GM03348 (cell line): Measurements from ENCODE around the gene STK11IP.
A peak's percentile ranks its signal among the peaks of the same experiment; 100 is the strongest.
"Not testable (repeated sequence)": the region's sequence is repeated elsewhere in the genome, so short reads cannot be mapped to it uniquely, and the experiment has no call there.

Source experiments
- DNase-seq: peaks from one replicate; pipeline ENCODE4 v3.0.0; 2012; ENCODE audit warnings: low spot score

STK11IP gene

GRCh38 chr2:219634951-219635751, 37.5 kb downstream of the STK11IP start:
- DNase-seq = no peak

GRCh38 chr2:219636144-219636915, 38.7 kb downstream of the STK11IP start:
- DNase-seq = no peak

GRCh38 chr2:219636941-219637841, 39.5 kb downstream of the STK11IP start:
- DNase-seq = no peak

GRCh38 chr2:219637842-219638185, 40.2 kb downstream of the STK11IP start:
- DNase-seq = no peak

DNA sequence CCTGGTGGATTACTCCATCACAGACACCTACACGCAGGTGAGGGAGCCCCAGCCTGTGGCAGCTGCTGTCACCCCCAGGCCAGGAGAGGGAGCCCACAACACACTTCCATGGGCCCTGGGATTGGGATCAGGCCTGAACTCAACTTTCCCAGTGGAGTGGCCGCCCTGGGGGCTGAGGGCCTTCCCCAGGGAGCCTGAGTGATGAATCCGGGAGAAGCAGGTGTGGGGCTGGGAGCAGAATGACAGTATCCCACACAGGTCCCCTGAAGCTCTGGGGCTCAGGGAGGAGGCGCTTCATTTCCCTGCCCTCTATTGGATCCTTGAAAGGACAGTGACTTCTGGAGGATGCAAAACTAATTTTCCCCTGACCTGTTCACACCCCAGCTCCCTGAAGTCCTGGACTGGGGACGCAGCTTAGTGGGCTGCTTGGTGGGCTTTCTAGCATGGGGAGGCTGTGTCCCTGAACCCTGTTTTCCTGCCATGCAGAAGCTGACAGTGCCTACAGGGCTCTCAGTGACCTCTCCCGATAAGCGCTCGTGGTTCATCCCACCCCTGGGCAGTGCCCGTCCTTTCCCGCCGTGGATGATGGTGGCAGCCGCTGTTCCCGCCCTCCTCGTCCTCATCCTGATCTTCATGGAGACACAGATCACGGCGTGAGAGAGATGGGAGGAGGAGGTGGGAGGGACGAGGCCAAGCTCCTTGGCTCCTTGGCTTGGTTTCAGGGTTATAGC, 40.7 kb downstream of the STK11IP start:
- DNase-seq = no peak

- peak; percentile 72 for DNase-seq
Observed at GRCh38 chr2:219638948-219639755, 41.5 kb downstream of the STK11IP start.

DNA sequence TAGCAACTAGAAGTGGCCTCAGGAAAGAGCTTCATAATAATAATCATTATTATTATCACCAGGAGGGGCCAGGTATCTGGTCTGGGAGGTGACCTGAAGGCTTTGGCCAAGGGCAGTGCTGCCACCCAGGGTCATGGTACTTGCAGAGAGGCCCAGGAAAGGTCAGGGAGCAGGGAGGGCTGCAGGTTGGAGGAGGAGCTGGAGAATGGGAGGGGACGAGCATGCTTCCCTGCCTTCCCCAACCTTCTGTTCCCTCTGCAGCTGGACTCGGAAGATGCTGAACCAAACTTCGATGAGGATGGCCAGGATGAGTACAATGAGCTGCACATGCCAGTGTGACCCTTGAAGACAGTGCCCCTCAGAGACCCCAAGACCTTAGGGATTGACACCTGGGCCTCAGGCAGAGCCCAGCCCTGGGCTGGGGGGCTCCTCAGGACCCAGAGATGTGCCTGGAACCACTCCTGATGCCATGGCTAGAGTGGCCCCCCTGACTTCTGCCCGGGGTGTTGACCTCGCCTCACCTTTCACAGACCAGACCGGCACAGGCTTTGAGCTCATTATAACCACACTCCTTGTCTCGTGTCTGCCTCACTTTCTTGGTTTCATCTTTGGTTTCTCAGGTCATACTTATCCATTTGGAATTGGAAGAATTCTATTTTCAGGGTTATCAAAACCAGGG, 43.9 kb downstream of the STK11IP start:
- no peak for DNase-seq

GRCh38 chr2:219642069-219642454, 44.4 kb downstream of the STK11IP start:
- no peak for DNase-seq

DNA sequence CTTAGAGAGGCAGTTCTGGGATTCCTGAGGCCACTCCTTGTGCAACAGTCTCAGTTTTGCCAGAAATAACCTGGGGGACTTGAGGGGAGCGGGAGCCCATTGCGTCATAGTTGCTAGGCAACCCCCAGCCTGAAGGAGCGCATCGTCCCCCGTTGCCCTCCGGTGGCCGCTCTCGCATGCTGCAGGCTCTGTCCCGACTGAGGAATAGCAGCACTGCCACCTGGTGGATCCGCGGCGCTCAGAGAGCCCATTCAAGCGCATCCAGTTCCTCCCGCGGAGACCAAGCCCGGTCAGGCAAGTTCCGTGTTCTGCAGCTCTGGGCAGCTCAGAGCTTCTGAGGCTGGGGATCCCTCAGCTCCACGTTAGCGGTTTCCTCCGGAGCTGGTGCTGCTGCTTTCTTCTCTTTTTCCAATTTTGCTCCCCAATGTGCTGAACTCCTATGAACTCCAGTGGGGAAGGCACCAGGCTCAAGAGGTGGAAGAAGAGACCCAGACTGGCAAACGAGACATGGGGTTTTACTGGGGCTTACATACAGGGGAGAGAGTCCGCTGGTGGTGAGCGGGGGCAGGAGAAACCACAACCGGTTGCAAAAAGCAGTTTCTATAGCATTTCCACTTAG, 44.9 kb downstream of the STK11IP start:
- peak; percentile 98 for DNase-seq

DNA sequence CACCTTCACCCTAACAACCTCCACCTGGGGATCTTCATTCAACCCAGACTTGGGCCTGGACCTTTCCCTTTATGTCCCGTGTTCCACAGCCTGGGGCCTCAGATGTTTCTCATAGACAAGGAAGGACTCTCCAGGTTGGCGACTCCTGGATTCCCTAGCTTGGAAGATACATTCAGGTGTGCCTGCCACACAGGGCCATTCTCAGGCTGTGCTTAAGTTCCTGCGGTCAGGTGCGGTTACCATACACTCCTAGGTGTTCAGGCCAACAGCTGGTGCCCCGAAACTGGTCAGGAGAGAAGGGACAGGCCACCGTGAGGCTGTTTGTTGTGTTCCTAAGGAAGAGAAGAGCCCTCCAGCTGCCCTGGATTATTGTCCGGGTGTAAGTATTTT, 45.4 kb downstream of the STK11IP start:
- DNase-seq = no peak

- DNase-seq = no peak
Observed at GRCh38 chr2:219643788-219644398, 46.2 kb downstream of the STK11IP start.

- no peak for DNase-seq
Observed at GRCh38 chr2:219644801-219645480, 47.3 kb downstream of the STK11IP start.

GRCh38 chr2:219645631-219646527, 48.2 kb downstream of the STK11IP start:
- DNase-seq = peak; percentile 90

- no peak for DNase-seq
Observed at GRCh38 chr2:219648176-219648575, 50.5 kb downstream of the STK11IP start.

DNA sequence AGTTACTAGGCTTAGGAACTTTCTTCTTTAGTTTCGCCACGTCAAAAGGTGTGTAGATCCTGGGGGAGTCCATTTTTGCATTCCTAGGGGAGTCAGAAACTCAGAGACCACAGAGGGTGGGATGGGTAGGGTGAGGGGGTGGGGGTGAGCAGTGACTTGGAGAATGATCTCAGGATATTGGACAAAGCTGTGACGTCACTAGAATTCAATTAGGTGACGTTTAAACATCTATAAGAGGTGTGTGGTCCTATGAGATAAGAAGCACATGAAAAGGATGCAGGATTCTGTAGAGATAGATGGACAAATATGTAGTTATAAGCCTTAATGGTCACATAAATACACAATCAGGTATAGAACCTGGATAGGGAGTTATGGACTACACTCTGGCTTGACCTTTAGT, 51.3 kb downstream of the STK11IP start:
- no peak for DNase-seq

- DNase-seq = no peak
Observed at GRCh38 chr2:219650426-219651248, 53.0 kb downstream of the STK11IP start.

GRCh38 chr2:219651656-219652055, 54.0 kb downstream of the STK11IP start:
- not testable (repeated sequence) for DNase-seq
